NCI-H1092 (cell line): ENCODE data around the gene GARIN5A.

ENCODE experiments used
- DNase-seq: peaks from one replicate; lab custom pipeline; 2025; lab: John Stamatoyannopoulos, UW

Gene GARIN5A

DNA sequence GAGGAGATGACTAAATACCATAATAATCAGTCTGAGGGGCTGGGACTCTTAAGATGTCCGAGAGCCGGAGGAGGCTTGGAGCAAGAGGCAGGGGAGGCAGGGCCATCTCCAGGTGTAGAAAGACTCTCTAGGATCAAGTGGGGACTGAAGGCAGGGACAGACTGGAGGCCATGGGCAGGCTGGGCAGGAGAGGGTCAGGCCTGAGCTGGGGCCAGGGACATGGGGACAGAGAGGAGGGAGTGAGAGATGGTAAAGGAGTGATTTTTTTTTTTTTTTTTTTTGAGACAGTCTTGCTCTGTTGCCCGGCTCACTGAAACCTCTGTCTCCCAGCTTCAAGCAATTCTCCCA, 32.2 kb upstream of the GARIN5A start:
- no peak for DNase-seq

DNA sequence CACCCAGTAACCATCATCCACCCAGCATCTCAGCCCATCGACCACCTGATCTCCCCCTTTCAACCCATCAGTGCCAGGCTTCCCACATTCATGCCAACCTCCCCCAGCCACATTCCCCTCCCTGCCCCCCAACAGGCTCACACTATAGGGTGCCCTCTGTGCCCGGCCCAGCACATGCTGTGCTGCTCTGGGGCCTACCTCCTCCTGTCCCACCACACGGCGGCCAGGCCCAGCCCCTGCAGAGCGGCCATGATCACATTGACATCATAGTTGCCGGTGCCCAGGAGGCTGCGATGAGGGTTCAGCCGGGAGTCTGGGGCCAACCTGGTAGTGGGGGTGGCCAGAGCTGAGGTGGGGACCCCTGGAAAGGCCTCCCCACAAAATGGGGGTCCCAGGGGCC, 30.7 kb upstream of the GARIN5A start:
- no peak for DNase-seq

DNA sequence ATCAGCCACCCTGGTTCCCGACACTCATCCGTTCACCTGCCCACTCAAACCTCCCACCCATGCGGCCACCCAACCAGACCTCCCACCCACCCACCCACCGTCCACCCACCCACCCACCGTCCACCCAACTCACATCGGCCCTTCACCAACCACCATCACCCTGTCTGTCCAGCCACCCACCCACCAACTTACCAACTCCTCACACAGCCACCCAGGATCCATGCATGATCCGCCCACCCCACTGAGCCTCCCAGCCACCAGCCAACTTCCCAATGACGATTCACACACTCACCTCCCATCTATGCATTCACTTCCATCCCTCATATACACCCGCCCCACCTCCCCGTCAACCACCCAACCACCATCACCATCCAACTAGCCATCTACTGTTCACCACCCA, 30.1 kb upstream of the GARIN5A start:
- DNase-seq, result no peak

DNA sequence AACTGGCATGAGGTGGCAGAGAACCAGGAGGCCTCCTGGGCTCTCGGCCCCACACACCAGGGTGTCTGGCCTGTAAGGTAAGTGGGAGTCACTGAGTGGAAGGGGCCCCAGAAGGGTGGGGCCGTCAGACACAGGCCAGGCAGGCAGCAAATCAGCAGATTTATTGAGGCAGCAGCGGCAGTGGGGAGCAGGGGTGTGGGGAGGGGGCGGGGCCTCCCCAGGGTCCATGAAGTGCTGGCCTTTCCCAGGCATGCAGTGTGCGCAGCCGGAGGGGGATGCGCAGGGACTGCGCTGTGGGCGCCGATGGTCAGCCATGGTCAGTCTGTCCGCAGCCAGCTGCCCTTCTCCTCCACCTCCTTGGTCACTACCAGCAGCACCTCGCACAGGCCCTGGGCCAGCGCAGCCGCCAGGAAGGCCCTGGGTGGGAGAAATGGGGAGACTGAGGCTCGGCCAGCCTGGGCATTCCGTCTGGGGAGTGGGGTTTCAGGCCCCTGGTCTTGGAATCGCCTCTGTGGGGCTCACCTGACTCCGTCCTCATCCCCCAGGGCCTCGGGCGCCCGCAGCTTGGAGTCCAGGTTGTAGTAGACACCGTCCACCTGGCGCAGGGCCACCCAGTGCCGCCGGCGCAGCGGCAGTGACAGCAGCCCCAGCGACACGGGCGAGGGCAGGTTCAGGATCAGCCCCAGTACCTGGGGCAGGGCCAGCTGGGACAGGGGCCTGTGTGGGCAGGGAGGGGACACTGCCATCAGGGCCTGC, 29.4 kb upstream of the GARIN5A start:
- no peak for DNase-seq

DNA sequence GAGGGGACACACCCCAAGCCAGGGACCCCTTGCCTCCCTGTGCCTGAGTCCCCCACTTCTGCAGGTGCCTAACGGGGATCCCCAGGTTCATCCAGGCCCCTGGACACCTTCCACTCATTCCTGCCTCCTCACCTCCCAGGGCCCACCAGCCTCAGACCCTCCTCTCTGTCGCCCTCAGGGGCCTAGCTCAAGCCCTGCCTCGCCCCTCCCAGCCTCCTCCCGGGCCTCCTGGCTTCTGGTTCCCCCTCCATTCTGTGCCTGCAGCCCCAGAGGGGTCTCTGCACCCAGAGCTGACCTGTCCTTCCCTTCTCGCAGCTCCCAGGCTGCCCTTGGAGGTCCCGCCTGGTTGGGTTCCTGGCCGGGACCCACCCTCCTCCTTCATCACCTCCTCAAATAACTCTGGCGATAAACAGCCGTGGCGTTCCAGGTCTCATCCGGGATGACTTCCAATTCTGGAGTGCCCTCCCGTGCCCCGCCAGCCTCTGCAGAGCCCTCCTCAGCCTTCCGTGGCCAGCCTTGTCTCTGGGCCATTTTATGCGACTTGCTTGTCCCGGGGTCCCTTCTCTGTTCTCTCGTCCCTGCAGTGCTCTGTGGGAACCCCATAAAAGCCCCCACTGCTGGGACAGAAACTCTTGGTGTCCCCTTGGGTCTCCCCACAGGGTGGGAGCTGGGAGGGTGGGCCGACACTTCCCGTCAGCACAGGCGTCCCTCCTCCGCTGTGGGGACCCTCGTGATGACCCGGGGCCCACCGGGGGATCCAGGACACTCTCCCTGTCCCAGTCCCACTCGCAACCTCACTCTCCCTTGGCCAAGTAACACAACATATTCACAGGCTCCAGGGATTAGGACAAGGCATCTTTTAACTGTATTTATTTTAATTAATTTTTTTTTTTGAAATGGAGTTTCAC, 25.2 kb upstream of the GARIN5A start:
- no peak for DNase-seq

DNA sequence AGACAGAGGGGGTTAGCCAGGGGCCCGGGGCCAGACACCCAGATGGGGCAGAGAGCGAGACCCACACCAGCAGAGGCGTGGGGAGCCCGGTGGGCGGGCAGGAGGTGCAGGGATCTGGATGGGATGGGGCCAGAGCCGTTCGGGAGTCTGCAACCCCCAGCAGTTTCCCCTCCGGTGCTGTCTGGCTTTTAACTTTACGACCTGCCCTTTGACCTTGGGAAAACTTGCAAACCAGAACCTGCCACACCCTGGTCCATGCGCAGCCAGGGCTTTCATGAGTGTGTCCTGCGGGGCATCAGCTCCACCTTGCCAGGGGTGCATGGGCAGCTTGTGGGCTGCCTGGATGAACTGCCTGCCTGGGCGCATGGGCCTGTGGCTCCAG, 24.5 kb upstream of the GARIN5A start:
- no peak for DNase-seq

DNA sequence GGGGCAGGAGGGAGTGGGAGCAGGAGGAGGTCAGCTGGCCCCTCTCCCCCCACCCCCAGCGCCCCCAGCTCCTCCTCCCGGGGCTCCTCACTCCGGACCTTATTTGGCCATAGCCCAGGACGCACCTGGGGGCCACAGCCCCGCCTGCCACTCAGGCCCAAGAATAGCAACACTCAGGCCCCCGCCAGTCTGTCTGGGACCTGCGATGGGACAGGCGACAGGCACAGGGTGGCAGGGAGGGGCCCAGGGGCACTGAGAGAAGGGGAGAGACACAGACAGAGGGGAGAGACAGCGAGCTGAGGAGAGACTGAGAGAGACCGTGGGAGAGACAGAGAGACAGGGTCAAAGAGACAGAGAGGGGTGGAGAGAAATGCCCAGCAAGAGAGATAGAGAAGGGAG, 24.1 kb upstream of the GARIN5A start:
- no peak for DNase-seq

DNA sequence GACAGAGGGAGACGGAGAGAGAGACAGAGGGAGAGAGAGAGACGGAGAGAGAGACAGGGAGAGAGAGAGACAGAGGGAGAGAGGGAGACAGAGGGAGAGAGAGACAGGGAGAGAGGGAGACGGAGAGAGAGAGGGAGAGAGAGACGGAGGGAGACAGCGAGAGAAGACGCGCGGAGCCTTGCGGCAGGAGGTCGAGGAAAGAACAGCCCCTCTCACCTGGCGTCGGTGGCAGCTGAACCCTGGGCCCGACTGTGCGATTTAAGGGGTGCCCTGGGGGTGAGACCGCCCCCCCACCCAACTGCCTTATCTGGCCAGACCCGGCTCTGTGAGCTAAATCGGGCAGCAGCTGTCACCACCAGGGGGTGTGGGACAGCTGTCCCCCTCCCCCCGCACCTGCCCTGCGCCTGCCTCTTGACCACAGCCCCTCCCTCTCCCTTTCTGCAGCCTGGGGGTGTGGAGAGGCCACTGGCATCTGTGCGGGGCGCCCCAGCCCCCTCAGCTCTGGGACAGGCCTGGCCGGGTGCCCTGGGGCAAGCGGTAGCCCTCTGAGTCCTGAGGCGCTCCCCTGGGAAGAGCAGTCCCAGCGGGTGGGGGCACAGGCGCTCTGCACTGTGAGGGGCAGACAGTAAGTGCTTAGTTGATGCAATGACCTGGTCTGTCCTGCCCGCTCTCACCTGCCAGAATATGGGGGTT, 23.6 kb upstream of the GARIN5A start:
- DNase-seq, result no peak

DNA sequence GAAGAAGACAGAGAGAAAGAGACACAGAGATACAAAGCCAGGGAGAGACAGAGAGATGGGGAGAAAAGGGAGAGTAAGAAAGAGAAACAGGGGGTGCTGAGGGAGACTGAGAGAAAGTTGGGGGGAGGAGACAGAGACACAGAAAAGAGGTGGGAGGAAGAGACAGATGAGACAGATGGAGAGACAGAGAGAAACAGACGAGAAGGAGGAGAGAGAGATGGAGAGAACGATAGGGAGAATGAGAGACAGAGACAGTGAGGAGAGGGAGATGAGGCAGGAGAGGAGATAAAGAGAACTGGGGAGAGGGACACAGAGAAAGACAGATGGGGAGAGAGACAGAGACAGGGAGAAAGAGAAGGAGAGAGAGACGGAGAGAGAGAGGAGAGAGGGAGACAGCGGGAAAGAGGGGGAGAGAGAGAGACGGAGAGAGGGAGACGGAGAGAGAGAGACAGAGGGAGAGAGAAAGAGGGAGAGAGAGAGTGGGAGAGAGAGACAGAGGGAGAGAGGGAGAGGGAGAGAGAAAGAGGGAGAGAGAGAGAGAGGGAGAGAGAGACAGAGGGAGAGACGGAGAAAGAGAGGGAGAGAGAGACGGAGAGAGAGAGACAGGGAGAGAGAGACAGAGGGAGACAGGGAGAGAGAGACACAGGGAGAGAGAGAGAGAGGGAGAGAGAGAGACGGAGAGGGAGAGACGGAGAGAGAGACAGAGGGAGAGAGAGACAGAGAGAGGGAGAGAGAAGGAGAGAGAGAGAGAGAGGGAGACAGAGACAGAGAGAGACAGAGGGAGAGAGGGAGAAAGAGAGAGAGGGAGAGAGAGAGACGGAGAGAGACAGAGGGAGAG, 21.8 kb upstream of the GARIN5A start:
- no peak for DNase-seq

DNA sequence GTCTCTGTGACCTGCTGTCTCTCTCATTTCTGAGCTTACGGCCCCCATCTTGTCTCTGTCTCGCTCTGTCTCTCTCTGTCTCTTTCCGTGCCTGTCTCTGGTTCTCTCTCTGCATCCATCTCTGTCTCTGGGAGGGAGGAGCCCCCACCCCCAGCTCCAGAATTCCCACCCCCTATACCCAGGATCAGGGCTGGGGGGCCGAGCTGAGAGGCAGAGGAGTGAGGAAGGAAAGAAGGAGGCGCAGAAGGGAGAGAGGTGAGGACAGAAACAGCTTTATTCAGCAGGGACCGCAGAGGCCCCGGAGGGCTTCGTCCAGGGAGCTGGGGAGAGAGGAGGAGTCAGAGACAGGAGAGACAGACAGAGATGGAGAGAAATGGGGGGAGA, 20.4 kb upstream of the GARIN5A start:
- no peak for DNase-seq

DNA sequence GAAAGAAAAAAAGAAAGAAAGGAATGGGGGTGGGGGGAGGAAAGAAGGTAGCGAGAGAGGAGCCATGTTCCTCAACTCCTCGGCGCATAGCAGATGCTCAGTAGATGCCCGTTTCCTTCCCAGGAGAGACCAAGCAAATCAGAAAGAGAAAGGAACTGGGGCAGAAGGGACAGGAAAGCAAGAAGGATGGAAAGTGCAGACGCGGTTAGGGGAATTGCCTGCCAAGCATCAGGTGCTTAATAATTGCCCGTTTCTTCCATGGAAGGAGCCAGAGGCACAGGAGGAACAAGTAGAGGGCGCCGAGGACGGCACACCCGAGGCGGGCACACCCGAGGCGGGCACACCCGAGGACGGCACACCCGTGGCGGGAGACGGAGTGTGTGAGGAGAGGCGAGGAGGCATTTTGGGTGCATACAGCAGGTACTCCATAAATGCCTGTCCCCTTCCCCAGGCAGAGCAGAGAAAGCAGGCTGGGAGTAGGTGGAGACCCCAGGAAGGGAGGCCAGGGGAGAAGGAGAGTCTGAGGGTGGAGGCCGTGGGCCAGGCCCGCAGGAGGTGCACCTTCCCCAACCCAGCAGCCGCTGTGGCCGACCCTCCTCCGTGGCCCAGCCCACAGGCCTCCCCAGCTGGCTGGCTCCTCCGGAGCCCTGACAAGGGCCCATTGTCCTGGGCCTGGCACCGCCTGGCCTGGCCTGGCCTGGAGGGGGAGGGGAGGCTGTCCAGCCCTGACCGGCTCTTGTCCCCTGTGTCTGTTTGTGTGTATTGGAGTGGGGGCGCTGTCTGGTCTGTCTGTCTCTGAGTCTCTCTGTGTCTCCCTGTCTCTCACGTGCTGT, 19.8 kb upstream of the GARIN5A start:
- no peak for DNase-seq

DNA sequence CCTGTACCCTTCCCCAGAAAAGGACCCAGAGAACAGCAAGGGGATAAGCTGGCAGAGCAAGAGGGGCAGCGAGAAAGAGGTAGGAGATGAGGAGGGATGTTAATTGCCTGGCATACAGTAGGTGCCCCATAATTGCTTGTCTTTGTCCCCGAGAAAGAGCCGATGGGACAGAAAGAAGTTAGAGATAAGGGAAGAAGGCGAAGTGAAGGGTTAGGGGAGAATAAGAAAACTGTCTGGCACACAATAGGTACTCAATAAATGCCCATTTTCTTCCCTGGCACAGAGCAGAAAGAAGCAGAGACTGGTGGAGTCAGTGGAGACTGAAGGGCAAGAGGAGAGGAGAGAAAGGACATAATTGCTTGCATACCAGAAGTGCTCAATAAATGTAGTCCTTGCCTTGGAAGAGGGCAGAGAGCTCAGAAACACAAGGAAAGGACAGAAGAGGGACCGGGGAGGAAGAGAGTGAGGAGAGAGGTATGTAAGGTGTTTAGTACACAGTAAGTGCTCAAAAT, 18.4 kb upstream of the GARIN5A start:
- no peak for DNase-seq

DNA sequence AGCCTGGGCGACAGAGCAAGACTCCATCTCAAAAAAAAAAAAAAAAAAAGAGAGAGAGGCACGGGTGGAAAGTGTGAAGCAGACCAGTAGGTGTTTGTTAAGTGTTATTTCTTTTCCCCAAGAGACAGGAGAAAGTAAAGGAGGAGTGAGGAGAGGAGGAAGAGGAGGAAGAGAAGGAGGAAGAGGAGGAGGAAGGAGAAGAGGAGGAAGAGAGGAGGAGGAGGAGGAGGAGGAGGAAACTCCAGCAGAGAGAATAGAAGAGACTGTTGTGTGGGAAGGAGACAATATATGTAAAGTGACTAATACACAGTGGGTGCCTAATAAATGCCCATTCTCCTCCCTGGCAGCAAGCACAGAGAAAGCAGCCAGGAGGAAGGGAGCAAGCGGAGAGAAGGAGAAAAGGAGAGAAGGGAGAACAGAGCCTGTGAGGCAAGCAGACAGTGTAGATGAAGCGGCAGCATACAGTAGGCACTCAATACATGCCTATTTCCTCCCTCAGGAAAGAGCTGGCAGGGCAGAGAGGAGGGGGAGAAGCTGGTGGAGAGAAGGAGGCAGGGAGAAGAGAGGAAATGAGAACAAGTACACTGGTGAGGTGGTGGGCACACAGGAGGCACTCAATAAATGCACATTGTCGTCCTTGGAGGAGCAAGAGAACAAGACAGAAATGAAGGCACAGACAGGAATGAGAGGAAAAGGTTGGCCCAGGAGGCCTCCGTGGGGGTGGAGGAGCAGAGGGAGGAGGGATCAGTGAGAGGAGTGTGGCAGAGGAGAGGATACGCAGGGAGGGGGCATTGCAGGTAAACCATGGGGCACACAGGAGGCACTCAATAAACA, 17.8 kb upstream of the GARIN5A start:
- no peak for DNase-seq

DNA sequence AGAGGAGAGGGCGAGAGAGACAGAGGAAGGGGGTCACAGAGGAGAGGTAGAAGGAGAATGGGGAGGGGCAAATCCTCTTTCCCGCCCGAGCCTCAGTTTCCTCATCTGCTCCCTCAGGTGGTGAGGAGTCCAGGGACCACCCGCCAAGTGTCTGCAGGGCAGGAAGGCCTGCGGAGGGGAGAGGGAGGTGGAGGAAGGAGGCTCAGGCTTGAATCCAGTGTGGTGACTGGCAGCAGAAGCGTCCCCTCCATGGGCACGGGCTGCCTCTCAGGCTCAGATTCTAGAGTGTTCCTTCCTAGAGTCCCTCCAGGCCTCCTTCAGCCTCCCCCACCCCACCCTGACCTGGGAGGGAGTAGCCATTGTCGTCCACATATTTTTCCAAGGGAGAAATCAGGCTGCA, 16.5 kb upstream of the GARIN5A start:
- no peak for DNase-seq

DNA sequence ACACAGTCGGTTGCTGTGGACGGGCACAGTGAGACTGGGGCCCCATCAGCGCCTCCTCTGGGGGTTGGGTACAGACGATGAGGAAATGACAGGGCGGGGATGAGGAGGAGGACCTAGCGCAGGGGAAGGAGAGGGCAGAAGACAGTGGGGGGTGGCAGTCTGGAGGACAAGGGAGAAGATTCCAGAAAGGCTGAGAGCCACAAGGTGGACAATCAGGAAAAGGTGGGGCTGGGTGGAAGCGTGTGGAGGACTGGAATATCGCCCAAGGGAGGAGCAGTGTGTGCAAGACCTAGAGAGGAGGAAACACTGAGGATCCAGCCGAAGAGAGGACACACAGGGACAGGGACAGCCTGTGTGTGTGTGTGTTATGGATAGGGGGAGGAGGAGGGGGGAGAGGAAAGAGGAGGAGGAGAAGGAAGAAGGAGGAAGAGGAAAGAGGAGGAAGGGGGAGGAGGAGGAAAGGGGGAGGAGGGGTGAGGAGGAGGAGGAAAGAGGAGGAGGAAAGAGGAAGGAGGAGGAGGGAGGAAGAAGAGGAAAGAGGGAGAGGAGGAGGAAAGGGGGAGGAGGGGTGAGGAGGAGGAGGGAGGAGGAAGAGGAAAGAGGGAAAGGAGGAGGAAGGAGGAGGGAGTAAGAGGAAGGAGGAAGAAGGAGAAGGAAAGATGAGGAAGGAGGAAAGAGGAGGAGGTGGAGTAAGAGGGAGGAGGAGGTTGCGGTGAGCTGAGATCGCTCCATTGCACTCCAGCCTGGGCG, 15.8 kb upstream of the GARIN5A start:
- DNase-seq, result no peak

DNA sequence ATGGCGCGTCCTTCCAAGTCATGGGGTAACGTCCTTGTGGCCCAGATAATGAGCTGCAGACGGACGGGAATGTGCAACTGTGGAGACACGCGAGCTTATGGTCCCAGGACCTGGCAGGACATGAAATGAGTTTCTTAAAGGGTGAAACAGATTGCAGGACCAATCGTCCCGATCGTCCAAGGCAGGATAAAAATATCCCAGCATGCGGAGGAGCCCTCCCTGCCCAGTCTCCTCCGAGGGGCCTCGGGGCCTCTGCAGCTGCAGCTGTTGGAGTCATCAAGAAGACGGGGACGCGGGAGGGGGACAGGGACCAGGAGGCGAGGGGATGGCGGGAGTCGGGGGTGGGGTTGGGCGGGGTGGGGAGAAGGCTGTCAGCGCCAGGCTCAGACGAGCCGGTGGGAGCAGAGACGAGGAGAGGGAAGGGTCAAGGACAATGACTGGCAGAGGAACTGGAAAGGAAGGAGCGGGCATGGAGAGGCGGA, 14.4 kb upstream of the GARIN5A start:
- no peak for DNase-seq

DNA sequence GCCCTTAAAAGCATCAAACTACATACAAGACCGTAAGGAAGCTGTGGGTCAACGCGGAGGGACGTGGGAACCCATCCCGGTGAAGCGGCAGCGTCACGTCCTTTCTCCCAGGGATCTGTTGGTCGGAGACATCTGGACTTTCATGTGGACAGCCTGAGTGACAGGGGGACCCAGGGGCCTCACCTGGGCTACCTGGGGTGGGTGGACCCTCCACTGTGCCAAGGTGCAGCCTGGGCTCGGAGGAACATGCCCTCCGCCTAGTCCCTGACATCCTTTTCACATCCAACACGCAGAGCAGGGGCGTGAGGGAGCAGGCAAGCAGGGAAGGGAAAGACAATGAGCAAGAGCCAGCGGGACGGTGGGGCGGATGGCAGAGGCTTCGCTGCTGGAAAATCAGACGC, 13.8 kb upstream of the GARIN5A start:
- DNase-seq, result no peak

DNA sequence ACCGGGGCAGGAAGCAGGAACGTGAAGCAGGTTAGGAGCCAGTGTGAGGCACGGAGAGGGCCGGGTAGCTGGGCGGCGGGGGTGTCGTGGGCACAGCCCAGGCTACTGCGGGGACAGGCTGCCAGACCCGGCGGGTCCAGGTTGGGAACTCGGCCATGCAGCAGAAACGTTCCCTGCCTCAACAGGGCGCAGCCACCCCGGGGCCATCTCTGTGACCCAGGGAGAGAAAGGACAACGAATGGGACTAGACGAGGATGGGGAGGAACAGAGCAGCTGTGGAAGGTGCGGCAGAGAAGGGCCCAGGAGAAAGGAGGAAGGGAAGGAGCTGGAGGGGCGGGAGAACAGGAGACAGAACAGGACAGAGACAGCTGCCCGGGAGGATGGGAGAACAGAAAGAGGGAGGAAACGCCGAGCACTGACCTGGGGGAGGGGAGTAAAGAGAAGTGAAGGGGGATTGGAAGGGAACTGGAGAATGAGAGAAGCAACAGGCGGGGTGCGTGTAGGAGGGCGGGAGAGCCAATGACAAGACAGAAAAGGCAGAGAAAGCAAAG, 12.9 kb upstream of the GARIN5A start:
- DNase-seq, result no peak
